HG03103 (cell line): Measurements from ENCODE around the gene SKAP1.
"Not testable (repeated sequence)": the region's sequence is repeated elsewhere in the genome, so short reads cannot be mapped to it uniquely, and the experiment has no call there.

Experiments
- ATAC-seq: cut with Tn5 transposase; IDR thresholded peaks from one replicate; pipeline ENCODE4 v1.9.1; 2021; ENCODE audit warnings: low read depth; ENCODE audit not compliant: unreplicated experiment

Gene SKAP1

DNA sequence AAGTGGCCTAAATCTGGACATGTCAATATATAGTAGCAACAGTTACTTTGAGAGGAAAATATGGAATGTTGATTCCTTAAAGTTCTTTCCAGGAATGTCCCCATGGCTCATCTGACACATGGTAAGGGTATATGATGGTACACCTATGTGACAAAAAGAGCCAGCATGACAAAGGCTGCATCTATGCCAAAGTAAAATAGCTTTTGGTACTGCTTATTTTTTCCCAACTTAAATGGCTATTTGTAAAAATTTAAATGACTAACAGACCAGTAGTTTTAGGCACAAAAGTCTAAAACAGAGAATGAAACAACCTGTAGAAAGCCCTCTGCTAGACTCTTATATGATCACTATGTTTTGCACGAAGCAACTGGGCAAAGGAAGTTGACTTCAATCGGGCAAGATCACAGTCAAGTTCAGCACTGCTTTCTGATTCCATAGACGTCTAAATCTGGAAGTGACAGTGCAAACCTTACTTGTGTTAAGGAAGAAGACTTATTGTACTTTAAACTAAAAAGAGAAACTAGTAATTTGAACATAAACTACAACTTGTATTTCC is 135.1 kb downstream of the SKAP1 start:
- ATAC-seq = no peak

DNA sequence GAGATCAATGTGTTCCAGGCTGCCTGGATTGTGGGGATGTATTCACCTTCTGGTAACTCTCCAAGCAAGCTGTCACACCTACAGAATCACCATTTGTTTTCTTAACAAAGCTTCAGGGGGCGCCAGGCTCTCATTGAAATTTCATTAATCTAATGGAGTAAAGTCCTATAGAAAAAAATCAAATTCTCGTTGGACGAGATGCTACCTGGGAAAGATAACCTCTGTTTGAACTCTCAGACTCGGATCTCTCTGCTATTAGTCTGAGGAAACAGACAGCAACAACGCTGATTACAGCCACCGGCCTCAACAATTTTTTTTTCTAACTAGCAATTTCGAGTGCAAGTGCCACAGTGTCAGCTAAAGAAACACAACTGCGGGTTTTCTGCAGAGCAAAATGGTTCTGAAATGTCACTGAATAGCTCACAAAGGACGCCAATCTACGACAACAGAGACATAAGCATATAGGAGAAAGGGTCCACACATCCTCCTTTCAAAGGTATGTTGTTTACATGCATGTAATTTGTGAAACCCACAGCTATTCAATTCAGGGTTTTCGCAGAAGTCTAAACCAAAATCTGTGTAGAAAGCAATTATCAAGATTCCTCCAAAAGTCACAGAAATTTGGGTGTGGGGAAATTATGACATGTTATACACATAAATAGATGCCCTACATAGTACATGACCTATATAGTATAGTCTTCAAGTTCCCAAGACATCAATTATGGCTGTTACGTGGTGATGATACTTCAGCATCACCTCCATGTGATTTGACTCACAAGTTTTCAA is 135.8 kb downstream of the SKAP1 start:
- no peak for ATAC-seq

DNA sequence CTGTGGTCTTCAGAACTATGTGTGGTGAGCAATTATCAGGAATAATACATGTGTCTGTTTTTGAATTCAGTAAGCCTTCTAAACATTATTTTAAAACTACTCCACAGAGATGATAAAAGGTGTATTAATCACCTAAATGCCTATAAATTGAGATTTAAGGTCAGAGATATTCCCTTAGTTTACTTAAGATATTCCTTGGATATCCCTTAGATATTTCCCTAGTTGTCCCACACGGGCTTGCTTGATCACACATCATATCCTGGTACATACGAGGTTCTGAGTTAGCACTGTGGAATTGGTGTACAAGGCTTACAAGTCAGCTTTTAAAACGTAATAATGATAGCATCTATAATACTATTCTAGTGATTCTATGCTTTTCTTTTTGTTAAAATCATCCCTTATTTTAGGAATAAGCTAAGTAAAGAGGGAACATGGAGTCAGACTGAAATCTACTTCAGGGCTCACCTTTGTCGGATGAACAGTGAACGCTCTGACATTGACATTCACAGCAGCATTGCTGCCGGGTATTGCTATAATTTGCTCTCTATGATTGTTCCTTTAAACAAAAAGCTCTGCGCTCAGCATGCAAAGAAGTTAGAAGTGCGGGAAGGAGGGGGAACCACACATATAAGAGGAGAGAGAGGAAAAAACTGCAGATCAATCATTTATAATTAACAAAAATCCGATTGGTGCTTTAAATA is 136.5 kb downstream of the SKAP1 start:
- ATAC-seq = no peak

DNA sequence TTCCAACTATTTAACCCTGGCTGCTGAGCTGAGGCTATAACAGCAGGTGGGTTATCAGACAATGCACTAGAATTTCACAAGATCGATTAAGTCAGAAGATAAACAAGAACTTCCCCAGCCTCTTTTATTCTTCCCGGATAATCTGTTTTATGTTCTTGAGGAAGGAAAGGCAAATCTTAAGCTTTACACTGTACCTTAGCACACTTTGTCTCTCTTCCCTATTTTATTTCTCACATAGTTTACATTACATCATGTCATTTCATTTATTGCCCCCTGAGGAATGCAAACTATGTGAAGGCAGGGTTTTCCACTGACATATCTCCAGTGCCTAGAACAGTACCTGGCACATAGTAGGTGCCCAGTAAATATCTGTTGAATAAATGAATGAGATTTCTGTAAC is 139.6 kb downstream of the SKAP1 start:
- ATAC-seq = no peak

DNA sequence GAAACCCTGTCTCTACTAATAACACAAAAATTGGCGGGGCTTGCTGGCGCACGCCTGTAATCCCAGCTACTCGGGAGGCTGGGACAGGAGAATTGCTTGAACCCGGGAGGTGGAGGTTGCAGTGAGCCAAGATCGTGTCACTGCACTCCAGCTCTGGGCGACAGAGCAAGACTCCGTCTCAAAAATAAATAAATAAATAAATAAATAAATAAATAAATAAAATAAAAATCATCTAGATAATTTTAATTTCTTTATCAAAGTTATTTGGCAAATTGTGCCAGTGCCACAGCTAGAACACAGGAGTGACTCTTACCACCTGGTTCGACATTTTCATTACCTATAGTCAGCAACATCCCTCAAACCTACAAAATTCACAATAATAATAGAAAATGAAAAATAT is 143.1 kb downstream of the SKAP1 start:
- ATAC-seq = not testable (repeated sequence)

DNA sequence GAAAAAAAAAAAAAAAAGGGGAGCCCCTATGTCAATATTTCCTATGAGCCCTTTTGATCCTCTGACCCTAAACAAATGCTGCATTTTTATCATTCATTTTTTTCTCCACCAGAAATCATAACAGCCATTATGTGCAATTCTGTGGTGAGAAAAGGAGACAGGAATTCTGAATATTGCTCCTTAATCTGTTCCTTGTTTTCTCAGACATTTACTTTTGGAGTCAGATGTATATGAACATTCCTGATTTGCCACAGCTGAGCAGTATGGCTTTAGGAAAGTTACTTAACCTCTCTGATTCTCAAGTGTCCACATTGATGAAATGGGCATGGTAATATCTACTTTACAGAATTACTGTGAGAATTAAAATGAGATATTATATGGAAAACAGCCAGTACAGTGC is 144.4 kb downstream of the SKAP1 start:
- no peak for ATAC-seq

DNA sequence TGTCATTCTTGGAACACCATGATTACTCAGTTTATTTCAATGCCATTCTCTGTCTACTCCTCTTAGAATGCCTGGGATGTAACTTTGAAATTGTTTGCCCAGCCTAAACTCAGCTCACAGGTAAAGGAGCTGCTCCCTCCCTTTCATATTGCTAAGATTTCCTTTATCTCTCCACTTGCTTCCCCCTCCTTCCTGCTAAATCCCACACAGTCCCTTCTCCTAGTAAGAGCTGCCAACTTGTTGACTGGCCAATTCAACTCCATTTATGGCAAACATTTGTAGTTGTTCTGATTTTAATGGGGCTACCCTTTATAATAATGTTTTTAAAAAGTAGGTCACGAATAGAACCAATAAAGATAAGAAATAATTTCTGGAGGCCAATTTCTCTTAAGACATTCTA is 146.1 kb downstream of the SKAP1 start:
- ATAC-seq = no peak

DNA sequence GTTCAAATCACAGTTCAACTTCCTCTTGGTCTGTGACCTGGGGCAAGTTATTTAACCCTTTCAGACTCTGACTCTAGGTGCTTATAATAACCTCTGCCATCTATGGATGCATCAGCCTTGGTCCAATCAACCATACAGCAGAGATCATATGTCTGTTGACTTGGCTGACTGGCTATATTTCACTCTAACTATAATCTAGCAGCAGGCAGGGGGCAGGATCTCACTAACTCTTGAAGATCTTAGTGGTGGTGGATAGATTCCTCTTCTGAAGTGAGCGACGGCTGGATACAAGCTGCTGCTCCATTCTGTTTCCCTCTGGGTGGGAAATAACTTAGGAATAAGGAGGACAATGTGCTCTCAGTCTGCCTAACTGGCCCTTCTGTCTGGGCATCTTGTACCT is 146.6 kb downstream of the SKAP1 start:
- ATAC-seq = no peak

DNA sequence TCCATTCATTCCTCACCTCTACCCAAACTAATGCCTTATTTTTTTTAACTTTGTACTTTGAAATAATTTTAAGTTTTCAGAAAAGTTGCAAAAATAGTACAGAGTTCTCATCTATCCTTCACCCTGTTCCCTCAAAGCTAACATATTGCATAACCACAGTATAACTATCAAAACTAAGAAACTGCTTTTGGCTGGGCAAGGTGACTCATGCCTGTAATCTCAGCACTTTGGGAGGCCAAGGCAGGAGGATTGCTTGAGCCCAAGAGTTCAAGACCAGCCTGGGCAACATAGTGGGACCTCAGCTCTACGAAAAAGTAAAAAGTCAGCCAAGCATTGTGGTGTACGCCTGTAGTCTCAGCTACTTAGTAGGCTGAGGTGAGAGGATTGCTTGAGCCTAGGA is 147.7 kb downstream of the SKAP1 start:
- no peak for ATAC-seq

DNA sequence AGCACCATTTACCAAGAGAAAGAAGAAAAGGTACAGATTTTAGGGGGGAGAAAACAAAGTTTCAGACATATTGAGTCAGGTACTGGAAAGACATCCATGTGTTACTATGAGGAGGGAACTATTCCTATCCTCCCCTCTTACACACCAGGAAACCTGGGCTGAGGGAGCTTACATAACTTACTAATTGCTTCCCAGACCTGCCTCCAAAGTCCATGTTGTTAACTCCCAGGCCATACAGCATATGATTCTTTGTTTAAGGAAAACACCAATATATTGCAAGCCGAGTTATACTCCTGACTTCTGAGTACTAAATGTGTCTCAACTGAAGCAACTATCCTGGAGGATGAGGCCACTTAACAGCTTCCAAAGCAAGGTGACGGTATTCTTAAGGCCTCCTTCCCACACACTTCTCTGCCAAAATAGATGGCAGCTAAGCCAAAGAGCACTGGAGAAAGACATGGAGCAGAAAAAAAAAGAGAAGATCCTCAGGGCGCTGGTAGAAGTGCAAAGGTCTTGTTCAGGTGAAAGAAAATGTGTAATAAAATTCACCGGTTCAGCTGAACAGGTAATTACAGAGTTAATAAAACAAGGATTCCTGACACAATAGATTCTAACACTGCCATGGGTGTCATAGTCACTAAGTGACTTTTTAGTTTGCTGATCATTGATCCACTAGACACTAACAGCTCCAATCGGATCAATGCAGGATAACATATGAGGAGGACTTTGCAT is 151.1 kb downstream of the SKAP1 start:
- ATAC-seq = no peak

DNA sequence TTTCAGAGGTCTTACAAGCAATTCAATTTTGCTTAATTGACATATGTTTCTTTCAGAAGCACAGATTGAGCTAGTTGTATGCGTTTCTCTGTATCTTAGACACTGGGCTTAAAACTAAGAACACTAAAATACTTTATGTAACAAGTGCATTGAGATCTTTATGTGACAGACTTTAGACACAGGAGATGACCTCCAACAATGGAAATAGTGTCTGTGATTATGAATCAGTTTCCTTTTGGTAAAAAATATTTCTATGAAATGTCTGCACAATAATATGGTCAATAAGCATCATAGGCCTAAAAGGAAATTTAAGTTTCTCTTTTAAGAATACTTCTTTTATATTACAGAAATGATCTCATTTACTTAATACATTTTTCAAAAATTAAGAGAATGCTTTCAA is 153.2 kb downstream of the SKAP1 start:
- no peak for ATAC-seq

DNA sequence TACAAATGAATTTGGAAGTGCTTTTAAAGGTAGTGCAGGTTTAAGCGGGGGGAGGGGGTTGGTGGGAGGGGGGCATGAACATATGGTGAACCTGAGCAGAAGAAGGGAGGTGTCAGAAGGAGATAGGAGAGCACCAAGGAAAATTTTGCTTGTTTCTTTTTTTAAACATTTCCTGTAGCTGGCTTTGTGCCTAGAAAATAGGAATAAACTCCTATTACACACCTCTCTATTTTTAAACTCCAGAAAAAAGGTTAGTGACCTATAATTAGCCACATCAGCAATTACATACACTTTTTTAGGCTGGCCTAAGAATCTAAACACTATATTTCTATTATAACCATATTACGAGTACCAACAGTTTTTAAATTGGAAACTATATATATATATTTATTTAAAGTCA is 159.1 kb downstream of the SKAP1 start:
- ATAC-seq = no peak

DNA sequence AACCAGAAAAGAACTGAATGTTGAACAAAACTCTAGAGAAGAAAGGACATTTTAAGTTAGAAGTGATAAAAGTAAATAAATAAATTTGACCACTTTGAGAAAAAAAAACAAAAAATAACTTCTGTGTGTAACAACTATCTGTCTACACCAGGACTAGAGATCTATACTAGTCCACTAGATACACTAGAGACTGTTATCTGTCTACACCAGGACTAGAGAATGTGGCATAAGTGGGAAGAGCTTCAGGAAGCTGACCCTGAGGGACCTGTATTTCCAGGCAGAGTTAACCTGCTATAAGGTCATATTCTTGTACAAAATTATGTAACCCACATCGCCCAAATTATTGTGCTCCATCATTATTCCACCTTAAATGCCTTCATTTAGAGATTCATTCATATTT is 160.8 kb downstream of the SKAP1 start:
- ATAC-seq = no peak

DNA sequence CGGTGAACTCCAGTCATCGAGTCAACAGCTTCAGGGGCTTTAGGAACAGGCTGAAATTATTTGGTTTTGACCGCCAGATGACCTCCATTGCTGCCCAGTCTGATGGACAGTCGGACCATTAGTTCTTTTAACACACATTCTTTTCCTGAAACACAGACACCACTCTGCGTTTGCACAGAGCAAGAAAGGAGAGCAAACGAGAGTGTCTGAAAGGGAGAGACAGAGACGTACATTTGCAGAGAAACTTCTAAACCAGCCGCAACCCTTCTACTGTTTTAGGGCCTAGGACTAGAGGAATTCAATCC is 166.3 kb downstream of the SKAP1 start:
- no peak for ATAC-seq

DNA sequence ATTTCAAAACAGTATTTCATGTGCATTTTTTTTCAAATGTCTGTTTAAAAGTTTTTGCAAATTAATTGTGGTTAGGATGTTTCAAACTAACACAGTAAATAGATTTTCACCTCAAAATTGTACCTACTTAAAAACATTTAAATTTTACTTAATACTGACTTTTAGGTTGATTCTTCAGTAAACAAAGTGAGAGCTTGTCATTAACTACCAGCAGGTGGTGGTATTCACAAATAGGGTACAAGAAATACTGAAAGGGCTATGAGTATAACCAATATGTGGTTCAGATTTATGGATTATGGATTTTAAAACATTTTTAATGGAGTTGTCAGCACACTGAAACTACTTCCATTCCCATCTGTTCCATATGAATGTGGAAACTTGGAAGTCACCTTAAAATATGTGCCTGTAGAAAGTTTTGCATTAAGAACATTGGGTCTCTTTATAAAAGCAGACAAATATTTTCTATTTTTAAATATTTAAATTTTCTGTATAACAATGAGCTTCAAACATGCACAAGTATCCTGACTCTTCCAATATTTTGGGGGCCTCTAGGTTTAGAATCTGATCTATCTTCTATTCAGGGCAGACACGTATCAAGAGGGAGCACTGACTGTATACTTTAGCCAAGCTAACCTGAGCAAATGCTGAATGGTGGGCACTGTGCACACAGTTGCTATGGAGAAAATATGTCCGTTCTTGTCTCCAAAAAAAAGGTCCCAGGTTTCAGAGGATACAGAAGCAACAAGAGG is 166.9 kb downstream of the SKAP1 start:
- no peak for ATAC-seq

DNA sequence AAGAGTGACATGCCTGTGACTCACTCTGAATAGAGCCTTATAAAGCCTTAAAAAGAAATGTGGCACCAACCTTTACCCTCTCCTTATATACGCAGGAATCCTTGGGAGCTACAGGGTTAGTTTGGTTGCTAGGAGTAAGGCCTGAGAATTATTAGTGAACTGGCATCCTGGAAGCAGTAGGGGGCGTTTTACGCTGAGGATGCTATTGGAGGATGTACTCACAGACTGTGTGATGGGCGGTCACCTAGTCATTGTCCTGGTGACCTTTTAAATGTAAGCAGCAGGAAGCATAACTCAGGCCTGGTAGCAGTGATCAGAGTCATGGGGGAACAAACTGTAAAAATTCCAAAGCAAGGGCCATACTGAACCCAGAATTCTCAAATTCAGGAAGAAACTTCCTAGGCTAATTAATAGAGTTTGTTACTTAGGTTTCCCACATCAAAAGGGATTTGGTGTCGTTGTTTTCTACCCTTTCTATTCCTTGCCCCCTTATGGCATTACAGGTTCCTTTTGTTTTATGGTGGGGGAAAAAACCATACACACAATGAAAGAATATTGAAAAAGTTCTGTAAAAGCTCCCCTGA is 168.6 kb downstream of the SKAP1 start:
- ATAC-seq = no peak

DNA sequence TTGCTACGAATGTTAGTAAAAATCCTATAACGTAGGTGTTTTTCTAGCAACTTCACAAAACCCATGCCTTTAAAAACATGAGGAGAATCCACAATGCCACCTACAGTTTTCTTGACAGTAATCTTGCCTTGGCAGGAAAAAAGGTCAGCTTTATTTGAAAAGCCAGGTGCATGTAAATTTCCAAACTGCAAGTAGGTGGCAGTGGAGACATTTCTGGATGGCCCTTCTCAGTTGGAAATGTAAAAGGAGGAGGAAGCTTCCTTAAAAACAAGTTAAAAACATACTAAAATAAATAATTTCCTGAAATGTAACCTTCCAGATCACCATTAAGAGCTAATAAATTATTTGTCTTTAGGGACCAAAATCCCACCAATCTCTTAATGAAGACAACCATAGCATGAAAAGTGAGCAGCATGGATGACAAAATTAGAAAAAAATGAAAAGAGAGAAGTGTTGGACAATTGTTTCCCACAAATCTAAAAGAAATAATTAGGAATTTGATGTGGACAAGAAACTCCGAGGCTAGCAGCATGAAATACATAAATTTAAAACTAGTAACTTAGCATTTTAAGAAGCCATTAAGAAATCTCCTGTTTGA is 170.2 kb downstream of the SKAP1 start:
- no peak for ATAC-seq

DNA sequence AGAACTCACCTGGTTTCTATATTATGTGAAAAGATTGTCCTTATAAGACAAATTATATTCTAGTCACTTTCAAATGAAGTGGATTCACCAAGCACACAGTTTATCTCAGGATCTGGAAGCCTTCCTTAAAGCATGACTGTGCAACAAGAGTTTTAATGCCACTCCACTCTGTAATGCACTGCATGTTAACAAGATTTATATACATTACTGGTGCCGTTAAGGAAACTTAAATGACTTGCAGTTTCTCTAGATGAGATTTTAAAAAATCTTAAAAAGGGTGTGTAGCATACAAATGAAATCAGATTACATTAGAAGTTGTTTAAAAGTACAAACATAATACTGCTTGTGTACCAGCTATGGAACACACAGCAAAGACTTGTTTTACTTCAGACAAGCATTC is 171.7 kb downstream of the SKAP1 start:
- no peak for ATAC-seq

DNA sequence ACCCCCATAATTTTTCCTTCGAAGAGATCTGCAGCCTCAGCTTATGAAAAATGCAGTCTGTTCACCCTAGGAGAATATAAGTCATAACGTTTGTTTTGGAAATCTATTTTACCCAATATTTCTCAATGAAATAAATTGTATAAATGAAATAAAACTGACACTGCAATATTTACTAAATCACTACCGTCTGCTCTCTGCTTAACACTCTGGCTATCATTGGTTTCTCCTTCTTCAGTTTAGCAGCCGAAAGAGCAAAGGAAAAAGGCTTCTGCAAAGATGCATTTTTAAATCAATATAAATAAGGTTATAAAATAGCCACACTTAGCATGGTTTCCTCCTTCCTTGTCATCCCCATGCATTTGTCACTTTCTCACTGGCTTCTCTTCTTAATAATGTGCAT is 174.3 kb downstream of the SKAP1 start:
- no peak for ATAC-seq

DNA sequence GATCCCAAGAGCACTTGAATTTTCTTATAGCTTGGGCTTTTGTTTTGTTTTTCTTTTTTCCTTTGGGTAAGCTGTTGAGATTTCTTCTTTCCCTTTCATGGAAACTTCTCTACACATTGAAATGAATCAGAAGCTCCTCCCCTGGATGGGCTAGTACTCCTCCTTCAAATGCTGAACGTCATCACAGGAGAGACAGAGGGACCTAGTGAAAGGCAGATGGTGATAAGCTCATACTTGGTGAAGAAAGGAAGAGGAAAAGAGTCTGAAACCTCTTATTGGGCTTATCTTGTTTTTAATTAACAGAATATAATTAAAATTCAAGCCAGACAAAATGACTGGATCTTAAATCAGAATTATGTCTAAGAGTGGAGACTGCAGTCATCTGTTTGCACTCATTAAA is 175.1 kb downstream of the SKAP1 start:
- ATAC-seq = no peak
